ENCODE results near the gene RSRC1.

DNA sequence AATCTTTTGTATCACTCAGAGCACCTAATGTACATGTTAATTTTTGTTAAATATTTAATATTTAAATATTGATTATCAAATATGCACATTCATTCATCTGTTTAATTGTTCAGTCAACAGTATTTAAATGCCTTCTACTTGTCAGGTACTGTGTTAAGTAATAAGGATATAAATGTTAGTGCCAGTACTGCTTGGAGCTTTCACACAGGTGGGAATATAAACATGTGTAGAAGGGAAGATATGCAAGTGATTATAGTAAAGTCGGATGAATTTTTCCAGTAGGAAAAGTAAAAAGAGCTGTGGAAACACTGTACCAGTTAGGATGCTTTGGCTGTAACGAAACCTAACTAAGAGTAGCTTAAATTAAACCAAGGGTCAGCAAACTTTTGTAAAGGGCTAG, 95.4 kb downstream of the RSRC1 start:
- TF ChIP-seq PAX5 (IDR thresholded peaks at IDR 0.05; ENCODE audit: insufficient read depth, low read length, severe bottlenecking) (no peak), POLR2AphosphoS5 (IDR thresholded peaks at IDR 0.05; ENCODE audit: low read depth, low read length) (no peak), POLR2A (IDR thresholded peaks at IDR 0.05; ENCODE audit: low read depth, low read length) (no peak), TAF1 (IDR thresholded peaks at IDR 0.05; ENCODE audit: low read depth, low read length) (no peak), SPI1 (IDR thresholded peaks at IDR 0.05; ENCODE audit: low read depth, low read length) (no peak)
